Activated CD8-positive, alpha-beta memory T cell treated with anti-CD3 and anti-CD28 coated beads for 1 hour (primary cell): ENCODE results near the gene CDK2AP2.
"Not testable (repeated sequence)": the region's sequence is repeated elsewhere in the genome, so short reads cannot be mapped to it uniquely, and the experiment has no call there.

ENCODE experiments used
- DNase-seq, 2 donors: peaks; one replicate each; pipeline ENCODE4 v3.0.0-alpha.2; 2020; ENCODE audit warnings: low read depth in 1 of 2; ENCODE audit errors: extremely low read depth in 1 of 2

Gene CDK2AP2

GRCh38 chr11:67491276-67492068 is 16.5 kb downstream of the CDK2AP2 start:
- no peak for DNase-seq

GRCh38 chr11:67490727-67491065 is 17.3 kb downstream of the CDK2AP2 start:
- DNase-seq = no peak

GRCh38 chr11:67489885-67490726 is 17.9 kb downstream of the CDK2AP2 start:
- DNase-seq = no peak

- no peak for DNase-seq
These were observed 18.6 kb downstream of the CDK2AP2 start for GRCh38 chr11:67489203-67489884.

- no peak for DNase-seq
These were observed 21.3 kb downstream of the CDK2AP2 start for GRCh38 chr11:67486481-67487195.

GRCh38 chr11:67485873-67486361 is 22.0 kb downstream of the CDK2AP2 start:
- not testable (repeated sequence) for DNase-seq

- no peak for DNase-seq
These were observed 23.1 kb downstream of the CDK2AP2 start for GRCh38 chr11:67484847-67485311.

GRCh38 chr11:67483831-67484665 is 23.9 kb downstream of the CDK2AP2 start:
- DNase-seq = no peak

- DNase-seq = peak; percentile 93 to 95
These were observed 24.8 kb downstream of the CDK2AP2 start, which contains the start of gene AIP for GRCh38 chr11:67482827-67483798. Gene AIP, plus strand, starts transcription at chr11:67483026. Its CDS starts 133 bp downstream, at chr11:67483159.

GRCh38 chr11:67482275-67482826 is 25.6 kb downstream of the CDK2AP2 start:
- DNase-seq = no peak

- DNase-seq = not testable (repeated sequence)
These were observed 30.5 kb downstream of the CDK2AP2 start for GRCh38 chr11:67477344-67478050.

GRCh38 chr11:67476692-67477091 is 31.3 kb downstream of the CDK2AP2 start:
- DNase-seq = not testable (repeated sequence)

GRCh38 chr11:67472882-67473281 is 35.1 kb downstream of the CDK2AP2 start:
- no peak for DNase-seq

- no peak for DNase-seq
These were observed 37.5 kb downstream of the CDK2AP2 start for GRCh38 chr11:67470337-67471002.

- DNase-seq = no peak
These were observed 38.5 kb downstream of the CDK2AP2 start for GRCh38 chr11:67469508-67469811.

GRCh38 chr11:67468759-67469507 is 39.0 kb downstream of the CDK2AP2 start, which contains the start of gene TMEM134:
Gene TMEM134, minus strand, starts transcription at chr11:67469251. Its CDS starts 59 bp downstream, at chr11:67469192.
- DNase-seq = peak; percentile 72 to 93
